Activated CD8-positive, alpha-beta T cell treated with anti-CD3 and anti-CD28 coated beads for 36 hours (primary cell): Measurements from ENCODE around the gene ZNF609. TPM values are rescaled to one million over a fixed set of nuclear protein-coding genes. Genes with fewer than 3 reads are reported as not detected.
A peak's percentile ranks its signal among the peaks of the same experiment; 100 is the strongest.

Experiments used
- ATAC-seq: fragments of 200-7000 bp; cut with Tn5 transposase; one replicate; pipeline ENCODE4 v1.10.0; 2021; ENCODE audit warnings: mild to moderate bottlenecking, moderate library complexity
- CTCF ChIA-PET: fragments of 350-600 bp; sonication (Branson Sonifier 250); formaldehyde crosslinking; loops from one replicate; lab custom pipeline; 2021; ENCODE audit warnings: antibody characterized with exemption; lab: Charles Lee
- POLR2A ChIA-PET: fragments of 350-600 bp; sonication (Branson Sonifier 250); formaldehyde crosslinking; loops from one replicate; lab custom pipeline; 2021; ENCODE audit warnings: antibody characterized with exemption; lab: Charles Lee
- DNase-seq: peaks from one replicate; pipeline ENCODE4 v3.0.0-alpha.2; 2020
- H3K27ac Mint-ChIP-seq: one replicate; pipeline ENCODE4 v1.8.0; 2021; ENCODE audit warnings: mild to moderate bottlenecking, mixed read lengths
- H3K27me3 Mint-ChIP-seq: one replicate; pipeline ENCODE4 v1.8.0; 2021; ENCODE audit warnings: mixed read lengths
- H3K36me3 Mint-ChIP-seq: one replicate; pipeline ENCODE4 v1.8.0; 2021; ENCODE audit warnings: low read depth, mixed read lengths
- H3K4me1 Mint-ChIP-seq: one replicate; pipeline ENCODE4 v1.8.0; 2021; ENCODE audit warnings: low read depth, mixed read lengths
- H3K4me3 Mint-ChIP-seq: one replicate; pipeline ENCODE4 v1.8.0; 2021; ENCODE audit warnings: mild to moderate bottlenecking, moderate library complexity, mixed read lengths
- H3K9me3 Mint-ChIP-seq: one replicate; pipeline ENCODE4 v1.8.0; 2021; ENCODE audit warnings: mixed read lengths
- CTCF ChIP-seq: fragments of 200-600 bp; IDR thresholded peaks from one replicate; pipeline ENCODE4 v1.8.0; 2022; ENCODE audit warnings: antibody characterized with exemption, mild to moderate bottlenecking
- intact Hi-C: fragments of 100-400 bp; cut with micrococcal nuclease; formaldehyde crosslinking; loops from one replicate; pipeline ENCODE4 v1.10.0; 2022
- total RNA-seq, 2 experiments: library from RNA; stranded (reverse); gene quantifications; one replicate each; pipeline ENCODE4 v1.2.3, GENCODE V29; 2021

The ZNF609 gene
- total RNA-seq, 2 experiments from 2014 or later: 37.2 to 39.6 TPM

- intact Hi-C loops: no loop called here
- DNase-seq: no peak
- no peak for TF ChIP-seq CTCF
- peak; percentile 24 for ATAC-seq
- ChIA-PET CTCF (interaction anchor here (1.1 to 2.2 kb wide), 5 partner anchors 10 to 224 kb away, joined by 3 to 6 read pairs (median 5); no protein-coding TSS in a partner anchor), POLR2A (interaction anchor here (0.7 to 1.5 kb wide), 3 partner anchors 15 to 361 kb away, joined by 3 to 5 read pairs (median 4); no protein-coding TSS in a partner anchor)
- Mint-ChIP-seq H3K27ac (peak overlapping the region; percentile 82), H3K4me3 (peak overlapping the region; percentile 31), H3K4me1 (peaks cover 81% of the 10 kb centered on the region), H3K27me3 (no peaks in the 10 kb centered on the region), H3K9me3 (no peaks in the 10 kb centered on the region), H3K36me3 (peaks cover 43% of the 10 kb centered on the region)
These were observed 43.3 kb downstream of the ZNF609 start for GRCh38 chr15:64503640-64504039.

GRCh38 chr15:64507293-64507802, 47.0 kb downstream of the ZNF609 start:
- H3K36me3 Mint-ChIP-seq: peaks cover 23% of the 10 kb centered on the region

GRCh38 chr15:64507845-64508244, 47.5 kb downstream of the ZNF609 start:
- Mint-ChIP-seq H3K36me3 (peaks cover 21% of the 10 kb centered on the region), H3K9me3 (no peaks in the 10 kb centered on the region), H3K4me1 (peaks cover 67% of the 10 kb centered on the region), H3K27me3 (no peaks in the 10 kb centered on the region), H3K27ac (peak overlapping the region; percentile 66), H3K4me3 (no peak overlapping the region)
- TF ChIP-seq CTCF: no peak
- ATAC-seq: no peak
- intact Hi-C loops: no loop called here
- ChIA-PET CTCF (interaction anchor here (0.7 to 1.6 kb wide), 3 partner anchors 12 to 80 kb away, joined by 3 to 5 read pairs (median 3); no protein-coding TSS in a partner anchor), POLR2A (no interaction called here)
- DNase-seq: no peak

More at GRCh38 chr15:64507293-64507802, 47.0 kb downstream of the ZNF609 start:
- H3K27me3 Mint-ChIP-seq: no peaks in the 10 kb centered on the region
- ChIA-PET POLR2A (interaction anchor here (0.7 to 1.2 kb wide), 2 partner anchors 119 to 127 kb away, joined by 3 read pairs; partner anchors contain the start of gene TRIP4), CTCF (interaction anchor here (0.7 to 1.6 kb wide), 3 partner anchors 25 to 80 kb away, joined by 3 to 5 read pairs (median 3); no protein-coding TSS in a partner anchor)
- no peaks in the 10 kb centered on the region for H3K9me3 Mint-ChIP-seq
- intact Hi-C loops: no loop called here
- peak overlapping the region; percentile 40 for H3K27ac Mint-ChIP-seq
- TF ChIP-seq CTCF: no peak
- H3K4me3 Mint-ChIP-seq: no peak overlapping the region
- peak; percentile 64 for DNase-seq
- ATAC-seq: peak; percentile 85
- peaks cover 71% of the 10 kb centered on the region for H3K4me1 Mint-ChIP-seq

GRCh38 chr15:64513823-64514222, 53.4 kb downstream of the ZNF609 start:
- H3K36me3 Mint-ChIP-seq: peaks cover 22% of the 10 kb centered on the region
- intact Hi-C loops: no loop called here
- H3K9me3 Mint-ChIP-seq: no peaks in the 10 kb centered on the region
- TF ChIP-seq CTCF: no peak
- DNase-seq (no peak), ATAC-seq (no peak)
- H3K4me1 Mint-ChIP-seq: peaks cover 61% of the 10 kb centered on the region
- ChIA-PET POLR2A (interaction anchor here (0.6 to 1.7 kb wide), 3 partner anchors 21 to 325 kb away, joined by 3 to 5 read pairs (median 4); no protein-coding TSS in a partner anchor), CTCF (interaction anchor here (0.7 to 1.8 kb wide), 5 partner anchors 9 to 217 kb away, joined by 3 to 5 read pairs (median 3); no protein-coding TSS in a partner anchor)
- H3K27me3 Mint-ChIP-seq: no peaks in the 10 kb centered on the region
- H3K27ac Mint-ChIP-seq: peak overlapping the region; percentile 48
- no peak overlapping the region for H3K4me3 Mint-ChIP-seq

GRCh38 chr15:64515196-64515595, 54.8 kb downstream of the ZNF609 start:
- Mint-ChIP-seq H3K36me3 (peaks cover 16% of the 10 kb centered on the region), H3K9me3 (no peaks in the 10 kb centered on the region), H3K27ac (no peak overlapping the region), H3K4me3 (no peak overlapping the region), H3K27me3 (no peaks in the 10 kb centered on the region), H3K4me1 (peaks cover 53% of the 10 kb centered on the region)
- ChIA-PET CTCF (interaction anchor here (0.7 kb wide), 1 partner anchor 46 kb away, joined by 3 read pairs; no protein-coding TSS in a partner anchor), POLR2A (interaction anchor here (1.2 to 1.7 kb wide), 4 partner anchors 15 to 38 kb away, joined by 3 to 4 read pairs (median 4); no protein-coding TSS in a partner anchor)
- no peak for DNase-seq
- ATAC-seq: no peak
- intact Hi-C loops: no loop called here
- TF ChIP-seq CTCF: no peak
